Karpas-422 (cell line): ENCODE measurements around the gene MX2. TPM values are rescaled to one million over a fixed set of nuclear protein-coding genes. Genes with fewer than 3 reads are reported as not detected.
A peak's percentile ranks its signal among the peaks of the same experiment; 100 is the strongest.
"Not testable (repeated sequence)": the region's sequence is repeated elsewhere in the genome, so short reads cannot be mapped to it uniquely, and the experiment has no call there.

Experiments used
- DNase-seq: peaks from one replicate; pipeline ENCODE4 v3.0.0-alpha.2; 2015
- H2AFZ ChIP-seq: fragments of 200-600 bp; sonication (generic); 2 replicates; pipeline ENCODE4 v1.6.1; 2014; ENCODE audit warnings: antibody characterized with exemption, low read length, mixed read lengths
- H3K27ac ChIP-seq: fragments of 200-600 bp; sonication (generic); 2 replicates; pipeline ENCODE4 v1.5.1; 2014; ENCODE audit warnings: mild to moderate bottlenecking, low read length, moderate library complexity
- H3K27me3 ChIP-seq: fragments of 200-600 bp; sonication (generic); 2 replicates; pipeline ENCODE4 v1.6.1; 2014; ENCODE audit warnings: low read length, mixed read lengths
- H3K36me3 ChIP-seq: fragments of 200-600 bp; sonication (generic); 2 replicates; pipeline ENCODE4 v1.6.1; 2014; ENCODE audit warnings: low read length, mixed read lengths; ENCODE audit not compliant: insufficient read depth
- H3K4me1 ChIP-seq: fragments of 200-600 bp; sonication (generic); 2 replicates; pipeline ENCODE4 v1.6.1; 2014; ENCODE audit warnings: mild to moderate bottlenecking, low read length, mixed read lengths
- H3K4me2 ChIP-seq: fragments of 200-600 bp; sonication (generic); 2 replicates; pipeline ENCODE4 v1.6.1; 2014; ENCODE audit warnings: low read length, low read depth, mild to moderate bottlenecking; ENCODE audit not compliant: poor library complexity, severe bottlenecking
- H3K4me3 ChIP-seq: fragments of 200-600 bp; sonication (generic); 2 replicates; pipeline ENCODE4 v1.5.1; 2014; ENCODE audit warnings: mild to moderate bottlenecking, antibody characterized with exemption, low read length, mixed read lengths
- H3K79me2 ChIP-seq: fragments of 200-600 bp; sonication (generic); 2 replicates; pipeline ENCODE4 v1.6.1; 2014; ENCODE audit warnings: mild to moderate bottlenecking, low read length, mixed read lengths
- H3K9ac ChIP-seq: fragments of 200-600 bp; sonication (generic); 2 replicates; pipeline ENCODE4 v1.6.0; 2014; ENCODE audit warnings: low read length
- H3K9me2 ChIP-seq: fragments of 200-600 bp; sonication (generic), shearing (Covaris generic); replicated peaks from 2 replicates; pipeline ENCODE4 v1.6.0; 2014; ENCODE audit warnings: mild to moderate bottlenecking, low read length, moderate library complexity; ENCODE audit not compliant: insufficient read depth
- H3K9me3 ChIP-seq: fragments of 300-700, 200-600 bp; sonication (generic); 2 replicates; pipeline ENCODE4 v1.6.1; 2014; ENCODE audit warnings: low read length, mixed read lengths
- H4K20me1 ChIP-seq: fragments of 200-600 bp; sonication (generic); 2 replicates; pipeline ENCODE4 v1.6.1; 2014; ENCODE audit warnings: mild to moderate bottlenecking, antibody characterized with exemption, low read length, low read depth; ENCODE audit not compliant: insufficient read depth
- total RNA-seq: library from RNA; depleted of rRNA; stranded (reverse); fragments of >200 nt; shearing (Covaris generic); gene quantifications from 2 replicates; pipeline ENCODE4 v1.2.3, GENCODE V29; 2014; ENCODE audit warnings: low replicate concordance

Gene MX2
- total RNA-seq, 1 experiment from 2014 or later = 27.8 TPM

DNA sequence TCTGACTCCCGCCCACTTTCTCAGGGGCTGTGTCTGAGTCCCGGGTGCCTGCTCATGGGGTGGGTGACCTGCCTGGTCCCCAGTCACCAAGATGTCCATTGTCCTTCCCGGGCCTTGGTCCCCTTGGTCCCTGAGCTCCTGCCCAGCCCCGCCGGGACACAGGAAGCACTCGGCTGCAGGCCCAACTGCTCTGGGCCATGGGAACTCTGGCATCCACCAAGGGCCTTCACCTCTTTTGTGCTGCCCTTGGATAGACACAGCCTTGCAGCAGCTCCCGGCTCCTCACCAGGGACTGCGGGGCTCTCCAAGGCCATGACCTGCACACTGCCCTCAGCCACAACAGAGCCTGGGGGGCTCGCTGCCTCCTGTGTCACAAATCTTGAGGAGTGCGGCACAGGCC lies 42.1 kb downstream of the MX2 start:
- Histone ChIP-seq H3K4me2 (no peak overlapping the region), H3K27ac (no peak overlapping the region), H3K36me3 (no peaks in the 10 kb centered on the region), H2AFZ (no peak overlapping the region), H3K79me2 (no peaks in the 10 kb centered on the region), H3K27me3 (no peaks in the 10 kb centered on the region), H3K4me3 (no peak overlapping the region), H3K4me1 (no peaks in the 10 kb centered on the region), H3K9ac (no peak overlapping the region), H3K9me3 (no peaks in the 10 kb centered on the region), H4K20me1 (no peaks in the 10 kb centered on the region), H3K9me2 (no peaks in the 10 kb centered on the region)
- DNase-seq = peak; percentile 29

DNA sequence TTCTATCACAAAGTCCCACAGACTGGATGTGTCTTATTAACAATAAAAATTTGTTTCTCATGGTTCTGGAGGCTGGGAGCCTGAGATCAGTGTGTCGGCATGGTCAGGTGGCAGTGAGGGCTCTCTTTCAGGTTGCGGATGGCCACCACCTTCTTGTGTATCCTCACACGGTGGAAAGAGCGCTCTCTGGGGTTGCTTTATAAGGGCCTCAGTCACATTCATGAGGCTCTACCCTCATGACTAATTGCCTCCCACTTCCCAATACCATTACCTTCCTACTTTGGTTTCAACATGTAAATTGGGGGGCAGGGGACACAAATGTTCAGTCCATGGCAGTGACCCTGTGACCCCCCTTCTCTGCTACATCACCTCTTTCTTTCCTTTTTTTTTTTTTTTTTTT lies 43.5 kb downstream of the MX2 start:
- no peak overlapping the region for H3K9ac ChIP-seq
- H3K36me3 ChIP-seq = no peaks in the 10 kb centered on the region
- no peaks in the 10 kb centered on the region for H3K27me3 ChIP-seq
- no peak for DNase-seq
- no peak overlapping the region for H2AFZ ChIP-seq
- H3K4me2 ChIP-seq = no peak overlapping the region
- no peaks in the 10 kb centered on the region for H3K79me2 ChIP-seq
- H4K20me1 ChIP-seq = no peaks in the 10 kb centered on the region
- H3K4me1 ChIP-seq = no peaks in the 10 kb centered on the region
- no peak overlapping the region for H3K27ac ChIP-seq
- no peaks in the 10 kb centered on the region for H3K9me3 ChIP-seq
- no peaks in the 10 kb centered on the region for H3K9me2 ChIP-seq
- H3K4me3 ChIP-seq = no peak overlapping the region

- no peak overlapping the region for H3K4me2 ChIP-seq
- no peak overlapping the region for H3K27ac ChIP-seq
- H3K9me3 ChIP-seq = no peaks in the 10 kb centered on the region
- H4K20me1 ChIP-seq = no peaks in the 10 kb centered on the region
- no peaks in the 10 kb centered on the region for H3K9me2 ChIP-seq
- no peak overlapping the region for H2AFZ ChIP-seq
- peaks cover 7% of the 10 kb centered on the region for H3K4me1 ChIP-seq
- no peaks in the 10 kb centered on the region for H3K36me3 ChIP-seq
- no peak for DNase-seq
- no peak overlapping the region for H3K9ac ChIP-seq
- H3K4me3 ChIP-seq = no peak overlapping the region
- no peaks in the 10 kb centered on the region for H3K79me2 ChIP-seq
- no peaks in the 10 kb centered on the region for H3K27me3 ChIP-seq
Observed at GRCh38 chr21:41406340-41406739, 44.5 kb downstream of the MX2 start.

DNA sequence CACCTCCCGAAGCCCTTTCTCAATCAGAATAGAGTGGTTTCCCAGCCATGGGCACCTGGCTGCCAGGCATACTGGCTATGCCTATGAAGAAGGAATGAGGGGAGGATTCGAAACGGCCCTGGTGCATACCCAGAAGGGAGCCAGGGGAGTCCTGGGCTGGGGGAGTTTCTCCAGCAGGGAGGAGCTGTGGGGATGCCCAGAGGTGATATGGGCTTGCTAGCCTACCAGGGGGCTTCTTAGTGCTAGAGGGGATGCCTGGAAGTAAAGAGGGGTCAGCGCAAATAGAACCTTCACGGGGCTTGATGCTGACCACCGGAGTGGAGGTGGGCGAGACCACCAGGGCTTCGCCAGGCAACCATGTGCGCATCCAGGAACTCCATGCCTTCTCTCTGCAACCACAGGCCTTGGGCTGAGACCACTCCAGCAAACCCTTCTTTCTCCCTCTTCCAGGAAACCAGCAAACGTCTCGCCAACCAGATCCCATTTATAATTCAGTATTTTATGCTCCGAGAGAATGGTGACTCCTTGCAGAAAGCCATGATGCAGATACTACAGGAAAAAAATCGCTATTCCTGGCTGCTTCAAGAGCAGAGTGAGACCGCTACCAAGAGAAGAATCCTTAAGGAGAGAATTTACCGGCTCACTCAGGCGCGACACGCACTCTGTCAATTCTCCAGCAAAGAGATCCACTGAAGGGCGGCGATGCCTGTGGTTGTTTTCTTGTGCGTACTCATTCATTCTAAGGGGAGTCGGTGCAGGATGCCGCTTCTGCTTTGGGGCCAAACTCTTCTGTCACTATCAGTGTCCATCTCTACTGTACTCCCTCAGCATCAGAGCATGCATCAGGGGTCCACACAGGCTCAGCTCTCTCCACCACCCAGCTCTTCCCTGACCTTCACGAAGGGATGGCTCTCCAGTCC lies 46.0 kb downstream of the MX2 start:
- H2AFZ ChIP-seq = no peak overlapping the region
- no peaks in the 10 kb centered on the region for H3K36me3 ChIP-seq
- H3K27ac ChIP-seq = no peak overlapping the region

DNA sequence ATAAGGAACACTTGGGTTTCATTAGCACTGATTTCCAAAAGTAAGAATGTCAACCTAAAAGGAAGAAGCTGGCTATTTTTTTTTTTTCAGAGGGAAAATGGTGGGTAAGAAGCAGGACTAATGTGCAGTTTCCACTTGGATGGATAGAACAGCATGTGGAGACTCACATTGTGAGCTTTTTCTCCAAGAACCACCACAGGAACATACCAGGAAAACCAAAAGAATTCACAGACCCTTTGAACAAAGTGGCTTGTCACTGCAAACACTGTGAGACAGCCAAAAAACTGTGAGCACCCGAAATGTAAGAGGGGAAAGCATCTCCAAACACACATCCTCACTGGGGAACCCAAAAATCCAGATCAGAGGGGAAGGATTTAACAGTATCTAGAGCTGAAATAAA lies 48.5 kb downstream of the MX2 start:
- Histone ChIP-seq H3K4me1 (peaks cover 7% of the 10 kb centered on the region), H3K36me3 (no peaks in the 10 kb centered on the region), H3K4me3 (no peak overlapping the region), H3K27me3 (no peaks in the 10 kb centered on the region), H2AFZ (no peak overlapping the region), H3K9me3 (no peaks in the 10 kb centered on the region), H3K9ac (no peak overlapping the region), H3K4me2 (no peak overlapping the region), H3K79me2 (no peaks in the 10 kb centered on the region), H3K27ac (no peak overlapping the region), H3K9me2 (no peaks in the 10 kb centered on the region), H4K20me1 (no peaks in the 10 kb centered on the region)
- peak; percentile 33 for DNase-seq

More for the DNA sequence above, 46.0 kb downstream of the MX2 start:
- peaks cover 7% of the 10 kb centered on the region for H3K4me1 ChIP-seq
- no peak overlapping the region for H3K9ac ChIP-seq
- no peak for DNase-seq
- no peaks in the 10 kb centered on the region for H3K79me2 ChIP-seq
- no peak overlapping the region for H3K4me2 ChIP-seq
- no peak overlapping the region for H3K4me3 ChIP-seq
- no peaks in the 10 kb centered on the region for H3K27me3 ChIP-seq
- H3K9me2 ChIP-seq = no peaks in the 10 kb centered on the region
- H3K9me3 ChIP-seq = no peaks in the 10 kb centered on the region
- H4K20me1 ChIP-seq = no peaks in the 10 kb centered on the region

- Histone ChIP-seq H3K4me3 (peak overlapping the region; percentile 32; the same call in 1 of the 2 replicates), H3K36me3 (no peaks in the 10 kb centered on the region), H3K27ac (no peak overlapping the region), H3K4me1 (peaks cover 7% of the 10 kb centered on the region), H2AFZ (no peak overlapping the region), H3K79me2 (no peaks in the 10 kb centered on the region), H3K9me3 (no peaks in the 10 kb centered on the region), H3K27me3 (no peaks in the 10 kb centered on the region), H3K4me2 (peak overlapping the region; percentile 40), H3K9ac (peak overlapping the region; percentile 6; the same call in 1 of the 2 replicates), H3K9me2 (no peaks in the 10 kb centered on the region), H4K20me1 (no peaks in the 10 kb centered on the region)
- DNase-seq = no peak
Observed at GRCh38 chr21:41410767-41411448, 49.1 kb downstream of the MX2 start.

DNA sequence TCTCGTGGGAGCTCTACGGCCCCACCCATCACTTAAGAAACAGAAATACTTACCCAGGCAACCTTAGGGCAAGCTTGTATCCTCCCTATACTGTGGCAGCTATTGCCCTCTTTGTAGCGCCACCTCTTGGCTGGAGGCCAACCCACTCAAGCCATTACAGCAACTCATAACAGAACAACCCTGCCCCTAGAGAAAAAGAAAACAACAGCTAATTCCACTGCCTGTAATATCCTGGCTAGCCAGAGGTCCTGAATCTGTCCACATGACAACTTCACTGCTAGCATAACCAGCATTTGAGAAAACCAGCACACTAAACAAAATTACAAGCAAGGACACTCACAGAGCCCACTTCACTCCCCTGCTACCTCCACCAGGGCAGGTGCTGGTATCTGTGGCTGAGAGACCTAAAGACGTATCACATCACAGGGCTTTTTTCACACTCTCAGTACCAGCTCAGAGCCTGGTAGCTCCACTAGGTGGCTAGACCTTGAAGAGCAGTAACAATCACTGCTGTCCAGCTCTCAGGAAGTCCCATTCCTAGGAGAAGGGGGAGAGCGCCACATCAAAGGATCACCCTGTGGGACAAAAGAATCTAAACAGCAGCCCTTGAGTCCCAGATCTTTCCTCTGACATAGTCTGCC lies 49.7 kb downstream of the MX2 start:
- Histone ChIP-seq H3K27ac (no peak overlapping the region), H4K20me1 (no peaks in the 10 kb centered on the region), H3K4me3 (peak overlapping the region; percentile 32; the same call in 1 of the 2 replicates), H3K9me3 (no peaks in the 10 kb centered on the region), H3K36me3 (no peaks in the 10 kb centered on the region), H3K9me2 (no peaks in the 10 kb centered on the region), H3K79me2 (no peaks in the 10 kb centered on the region), H3K4me2 (peak overlapping the region; percentile 40), H3K27me3 (no peaks in the 10 kb centered on the region), H2AFZ (no peak overlapping the region), H3K9ac (peak overlapping the region; percentile 6; the same call in 1 of the 2 replicates), H3K4me1 (peaks cover 7% of the 10 kb centered on the region)
- DNase-seq = peak; percentile 87

- not testable (repeated sequence) for H2AFZ ChIP-seq, H3K9ac ChIP-seq, H3K4me3 ChIP-seq, H3K27ac ChIP-seq, H3K27me3 ChIP-seq, DNase-seq, H4K20me1 ChIP-seq, H3K4me2 ChIP-seq, H3K36me3 ChIP-seq, H3K9me2 ChIP-seq, H3K79me2 ChIP-seq, H3K9me3 ChIP-seq
- peaks cover 12% of the 10 kb centered on the region for H3K4me1 ChIP-seq
Observed at GRCh38 chr21:41417505-41417904, 55.7 kb downstream of the MX2 start.
